Measurements from ENCODE around the gene SFMBT1. TPM values are rescaled to one million over a fixed set of nuclear protein-coding genes. Genes with fewer than 3 reads are reported as not detected.

SFMBT1 gene
- polyA plus RNA-seq, 3 donors: 0.61 to 2.7 (median 0.91) TPM

- intact Hi-C loops (cut with micrococcal nuclease): loop anchor here in 1 of 2 donors (1.0 kb wide), 1 partner anchor 14 kb away; no protein-coding TSS in a partner anchor
Observed at GRCh38 chr3:53005854-53006513, 39.9 kb downstream of the SFMBT1 start.

GRCh38 chr3:53005338-53005737, 40.5 kb downstream of the SFMBT1 start:
- DNase-seq: no peak
- H2AFZ ChIP-seq (ENCODE audit: insufficient read depth, low read depth, low read length, poor library complexity, severe bottlenecking): no peak overlapping the region
- no peaks in the 10 kb centered on the region for H3K27me3 ChIP-seq (ENCODE audit: control insufficient read depth in 2 of 2, insufficient read depth in 2 of 2, low read length in 2 of 2)
- intact Hi-C loops (cut with micrococcal nuclease): loop anchor here in 1 of 2 donors (1.0 kb wide), 1 partner anchor 13 kb away; no protein-coding TSS in a partner anchor
- WGBS (ENCODE audit: insufficient coverage): no CpG with 5 or more reads among the region's 3 CpGs
- H3K4me3 ChIP-seq (replicated peaks in 1 of 3; ENCODE audit: low read depth in 2 of 3, low read length in 3 of 3): no peak overlapping the region
- H4K20me1 ChIP-seq (ENCODE audit: insufficient read depth, low read length): no peaks in the 10 kb centered on the region
- peaks cover 0 to 9% (median 8%) of the 10 kb centered on the region in 3 donors for H3K27me3 Mint-ChIP-seq (ENCODE audit: low read depth in 3 of 3)
- no peak overlapping the region for H3K4me3 Mint-ChIP-seq
- H3K4me1 ChIP-seq (ENCODE audit: control insufficient read depth in 1 of 2, insufficient read depth in 2 of 2, low read length in 2 of 2): no peaks in the 10 kb centered on the region
- TF ChIP-seq CTCF (IDR thresholded peaks at IDR 0.05): no peak
- H3K79me2 ChIP-seq (ENCODE audit: insufficient read depth, low read length): no peaks in the 10 kb centered on the region
- H3K27ac ChIP-seq (ENCODE audit: low read depth in 1 of 2, low read length in 2 of 2): no peak overlapping the region
- H3K4me1 Mint-ChIP-seq: peaks cover 9% of the 10 kb centered on the region
- H3K36me3 Mint-ChIP-seq: no peaks in the 10 kb centered on the region
- H3K27ac Mint-ChIP-seq: no peak overlapping the region
- H3K4me2 ChIP-seq (replicated peaks; ENCODE audit: extremely low read depth, low read length, poor library complexity, severe bottlenecking): no peak overlapping the region
- no peaks in the 10 kb centered on the region for H3K9me3 ChIP-seq (replicated peaks in 1 of 2; ENCODE audit: control insufficient read depth in 1 of 2, insufficient read depth in 1 of 2, low read length in 2 of 2)
- H3K36me3 ChIP-seq (replicated peaks in 1 of 2; ENCODE audit: control insufficient read depth in 1 of 2, insufficient read depth in 2 of 2, low read length in 2 of 2): no peaks in the 10 kb centered on the region
- peaks cover 0 to 2% (median 0%) of the 10 kb centered on the region in 7 donors for H3K9me3 Mint-ChIP-seq
- no peak overlapping the region for H3K9ac ChIP-seq (ENCODE audit: insufficient read depth, low read length, poor library complexity, severe bottlenecking)

More at GRCh38 chr3:53005854-53006513, 39.9 kb downstream of the SFMBT1 start:
- H3K9me3 Mint-ChIP-seq: peaks cover 0 to 2% (median 0%) of the 10 kb centered on the region in 7 donors
- Histone ChIP-seq H3K36me3 (replicated peaks in 1 of 2; ENCODE audit: control insufficient read depth in 1 of 2, insufficient read depth in 2 of 2, low read length in 2 of 2) (no peaks in the 10 kb centered on the region), H2AFZ (ENCODE audit: insufficient read depth, low read depth, low read length, poor library complexity, severe bottlenecking) (no peak overlapping the region), H3K4me2 (replicated peaks; ENCODE audit: extremely low read depth, low read length, poor library complexity, severe bottlenecking) (no peak overlapping the region), H3K27ac (ENCODE audit: low read depth in 1 of 2, low read length in 2 of 2) (no peak overlapping the region), H3K4me3 (replicated peaks in 1 of 3; ENCODE audit: low read depth in 2 of 3, low read length in 3 of 3) (no peak overlapping the region), H3K79me2 (ENCODE audit: insufficient read depth, low read length) (no peaks in the 10 kb centered on the region), H3K4me1 (ENCODE audit: control insufficient read depth in 1 of 2, insufficient read depth in 2 of 2, low read length in 2 of 2) (no peaks in the 10 kb centered on the region), H4K20me1 (ENCODE audit: insufficient read depth, low read length) (no peaks in the 10 kb centered on the region), H3K27me3 (ENCODE audit: control insufficient read depth in 2 of 2, insufficient read depth in 2 of 2, low read length in 2 of 2) (no peaks in the 10 kb centered on the region), H3K9ac (ENCODE audit: insufficient read depth, low read length, poor library complexity, severe bottlenecking) (no peak overlapping the region), H3K9me3 (replicated peaks in 1 of 2; ENCODE audit: control insufficient read depth in 1 of 2, insufficient read depth in 1 of 2, low read length in 2 of 2) (no peaks in the 10 kb centered on the region)
- no peak for TF ChIP-seq CTCF (IDR thresholded peaks at IDR 0.05)
- no peak overlapping the region for H3K27ac Mint-ChIP-seq
- no peaks in the 10 kb centered on the region for H3K36me3 Mint-ChIP-seq
- WGBS (ENCODE audit: insufficient coverage): 98% methylated on average over 11 of the region's 12 CpGs
- no peak for DNase-seq
- H3K27me3 Mint-ChIP-seq (ENCODE audit: low read depth in 3 of 3): peaks cover 2 to 9% (median 8%) of the 10 kb centered on the region in 3 donors
- peaks cover 9% of the 10 kb centered on the region for H3K4me1 Mint-ChIP-seq
- no peak overlapping the region for H3K4me3 Mint-ChIP-seq
